ENCODE measurements around the gene PLXND1. TPM values are rescaled to one million over a fixed set of nuclear protein-coding genes. Genes with fewer than 3 reads are reported as not detected.

The PLXND1 gene
- total RNA-seq, 3 donors from 2014 or later = 4.8 to 6.2 (median 6.1) TPM

DNA sequence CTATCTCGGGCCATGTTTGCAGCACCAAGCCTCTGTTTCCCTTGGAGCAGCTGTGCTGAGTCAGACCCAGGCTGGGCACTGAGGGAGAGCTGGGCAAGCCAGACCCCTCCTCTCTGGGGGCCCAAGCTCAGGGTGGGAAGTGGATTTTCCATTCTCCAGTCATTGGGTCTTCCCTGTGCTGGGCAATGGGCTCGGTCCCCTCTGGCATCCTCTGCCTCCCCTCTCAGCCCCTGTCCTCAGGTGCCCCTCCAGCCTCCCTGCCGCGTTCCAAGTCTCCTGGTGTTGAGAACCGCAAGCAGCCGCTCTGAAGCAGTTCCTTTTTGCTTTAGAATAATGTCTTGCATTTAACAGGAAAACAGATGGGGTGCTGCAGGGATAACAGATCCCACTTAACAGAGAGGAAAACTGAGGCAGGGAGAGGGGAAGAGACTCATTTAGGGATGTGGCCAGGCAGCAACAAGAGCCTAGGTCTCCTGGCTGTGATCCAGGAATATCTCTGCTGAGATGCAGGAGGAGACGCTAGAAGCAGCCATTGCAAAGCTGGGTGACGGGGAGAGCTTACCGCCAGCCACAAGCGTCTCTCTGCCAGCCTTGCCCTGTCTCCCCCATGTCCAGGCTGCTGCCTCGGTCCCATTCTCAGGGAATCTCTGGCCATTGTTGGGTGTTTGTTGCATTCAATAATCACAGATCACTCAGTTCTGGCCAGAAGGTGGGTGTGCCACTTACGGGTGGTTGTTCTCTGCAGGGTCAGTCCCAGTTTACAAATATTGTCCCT is 76.9 kb downstream of the PLXND1 start:
- ATAC-seq (no peak), DNase-seq (no peak)
- H3K27me3 Mint-ChIP-seq (ENCODE audit: low read depth) = no peaks in the 10 kb centered on the region
- H3K4me3 Mint-ChIP-seq = no peak overlapping the region
- H3K4me1 Mint-ChIP-seq (ENCODE audit: low read depth) = no peaks in the 10 kb centered on the region
- no peaks in the 10 kb centered on the region for H3K9me3 Mint-ChIP-seq
- no peaks in the 10 kb centered on the region for H3K36me3 Mint-ChIP-seq (ENCODE audit: insufficient read depth)

DNA sequence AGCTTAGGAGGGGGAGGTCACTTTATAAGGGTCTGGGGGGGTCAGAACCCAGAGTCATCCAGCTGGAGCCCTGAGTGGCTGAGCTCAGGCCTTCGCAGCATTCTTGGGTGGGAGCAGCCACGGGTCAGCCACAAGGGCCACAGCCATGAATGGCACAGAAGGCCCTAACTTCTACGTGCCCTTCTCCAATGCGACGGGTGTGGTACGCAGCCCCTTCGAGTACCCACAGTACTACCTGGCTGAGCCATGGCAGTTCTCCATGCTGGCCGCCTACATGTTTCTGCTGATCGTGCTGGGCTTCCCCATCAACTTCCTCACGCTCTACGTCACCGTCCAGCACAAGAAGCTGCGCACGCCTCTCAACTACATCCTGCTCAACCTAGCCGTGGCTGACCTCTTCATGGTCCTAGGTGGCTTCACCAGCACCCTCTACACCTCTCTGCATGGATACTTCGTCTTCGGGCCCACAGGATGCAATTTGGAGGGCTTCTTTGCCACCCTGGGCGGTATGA is 77.8 kb downstream of the PLXND1 start, which contains the start of gene RHO:
Gene RHO, plus strand, starts transcription at position 51 of the 512 bp plus-strand sequence. Its CDS starts 95 bp downstream, at position 146.
- ATAC-seq = no peak
- Mint-ChIP-seq H3K4me3 (no peak within 1 kb of the TSS), H3K27me3 (ENCODE audit: low read depth) (no peaks in the 10 kb centered on the region), H3K36me3 (ENCODE audit: insufficient read depth) (no peaks in the 10 kb centered on the region), H3K4me1 (ENCODE audit: low read depth) (no peaks in the 10 kb centered on the region), H3K9me3 (no peaks in the 10 kb centered on the region)
- DNase-seq = no peak

DNA sequence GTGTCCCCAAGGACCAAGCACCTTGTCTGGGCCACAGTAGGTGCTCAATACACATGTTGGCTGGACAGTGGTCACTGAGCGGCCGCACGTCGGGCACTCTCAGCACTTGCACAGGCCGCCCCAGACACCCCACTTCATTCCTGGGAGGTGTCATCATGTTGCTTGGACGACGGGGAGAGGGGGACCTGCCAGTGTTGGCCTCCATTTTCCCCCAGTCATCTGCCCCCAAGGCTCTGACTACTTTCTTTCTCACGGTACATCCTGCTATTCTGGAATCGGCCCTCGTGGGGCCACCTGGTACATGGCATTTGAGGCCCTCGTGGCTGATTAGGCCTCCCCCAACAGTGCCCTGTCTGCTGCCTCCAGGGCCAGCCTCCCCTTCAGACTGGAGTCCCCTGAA is 79.2 kb downstream of the PLXND1 start:
- no peak overlapping the region for H3K4me3 Mint-ChIP-seq
- H3K36me3 Mint-ChIP-seq (ENCODE audit: insufficient read depth) = no peaks in the 10 kb centered on the region
- H3K9me3 Mint-ChIP-seq = no peaks in the 10 kb centered on the region
- ATAC-seq = no peak
- H3K4me1 Mint-ChIP-seq (ENCODE audit: low read depth) = no peaks in the 10 kb centered on the region
- no peak for DNase-seq
- no peaks in the 10 kb centered on the region for H3K27me3 Mint-ChIP-seq (ENCODE audit: low read depth)

DNA sequence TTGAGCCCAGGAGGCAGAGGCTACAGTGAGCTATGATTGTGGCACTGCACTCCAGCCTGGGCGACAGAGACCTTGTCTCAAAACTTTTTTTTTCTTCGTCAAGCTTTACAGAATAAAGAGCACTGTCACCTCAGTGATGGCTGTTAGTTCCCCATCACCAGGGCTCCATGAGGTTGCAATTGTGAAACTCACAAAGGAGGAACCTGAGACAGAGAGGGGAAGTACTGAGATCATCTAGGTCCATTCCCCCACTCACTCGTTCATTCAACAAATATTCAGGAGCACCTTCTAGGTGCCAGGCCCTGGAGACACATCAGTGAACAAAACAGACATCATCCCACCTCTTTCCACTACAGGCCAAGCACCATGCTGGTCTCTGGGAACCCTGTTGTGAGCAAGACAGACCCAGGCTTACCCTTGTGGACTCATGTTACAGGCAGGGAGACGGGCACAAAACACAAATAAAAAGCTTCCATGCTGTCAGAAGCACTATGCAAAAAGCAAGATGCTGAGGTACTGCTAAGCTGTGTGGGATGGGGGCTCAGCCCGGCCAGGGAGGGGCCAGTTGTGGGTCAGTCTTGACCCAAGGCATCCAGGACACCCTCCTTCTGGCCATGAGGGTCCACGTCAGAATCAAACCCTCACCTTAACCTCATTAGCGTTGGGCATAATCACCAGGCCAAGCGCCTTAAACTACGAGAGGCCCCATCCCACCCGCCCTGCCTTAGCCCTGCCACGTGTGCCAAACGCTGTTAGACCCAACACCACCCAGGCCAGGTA is 80.2 kb downstream of the PLXND1 start:
- Mint-ChIP-seq H3K9me3 (no peaks in the 10 kb centered on the region), H3K4me1 (ENCODE audit: low read depth) (no peaks in the 10 kb centered on the region), H3K36me3 (ENCODE audit: insufficient read depth) (no peaks in the 10 kb centered on the region), H3K4me3 (no peak overlapping the region), H3K27me3 (ENCODE audit: low read depth) (no peaks in the 10 kb centered on the region)
- DNase-seq (no peak), ATAC-seq (no peak)

DNA sequence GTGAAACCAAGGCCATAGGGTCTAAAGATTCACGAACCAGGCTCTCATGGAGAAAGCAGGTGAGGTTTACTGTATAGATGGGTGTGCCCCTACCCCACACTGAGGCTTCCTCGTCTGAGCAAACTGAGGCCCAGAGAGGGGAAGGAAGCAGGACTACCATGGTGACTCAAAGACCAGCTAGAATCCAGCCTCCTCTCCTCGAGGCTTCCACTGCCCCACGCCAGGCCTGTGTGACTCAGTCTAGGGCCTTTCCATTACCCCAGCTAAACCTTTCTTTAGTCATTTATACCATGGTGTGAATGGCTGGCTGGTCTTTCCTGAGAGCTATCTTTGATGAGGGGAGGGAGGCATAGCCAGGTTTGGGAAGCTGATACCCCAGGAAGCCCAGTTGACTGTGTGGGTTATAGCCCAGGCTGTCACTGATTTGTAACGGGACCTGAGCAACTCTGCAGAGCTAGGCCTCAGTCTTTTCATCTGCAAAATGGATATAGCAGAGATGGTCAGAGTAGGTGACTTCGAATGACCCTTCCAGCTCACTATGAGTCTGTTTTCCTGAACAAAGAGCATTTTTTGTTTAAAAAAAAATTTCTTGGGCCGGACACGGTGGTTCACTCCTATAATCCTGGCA is 81.0 kb downstream of the PLXND1 start:
- Mint-ChIP-seq H3K27me3 (ENCODE audit: low read depth) (no peaks in the 10 kb centered on the region), H3K9me3 (no peaks in the 10 kb centered on the region), H3K4me1 (ENCODE audit: low read depth) (no peaks in the 10 kb centered on the region), H3K4me3 (no peak overlapping the region), H3K36me3 (ENCODE audit: insufficient read depth) (no peaks in the 10 kb centered on the region)
- no peak for ATAC-seq
- no peak for DNase-seq

DNA sequence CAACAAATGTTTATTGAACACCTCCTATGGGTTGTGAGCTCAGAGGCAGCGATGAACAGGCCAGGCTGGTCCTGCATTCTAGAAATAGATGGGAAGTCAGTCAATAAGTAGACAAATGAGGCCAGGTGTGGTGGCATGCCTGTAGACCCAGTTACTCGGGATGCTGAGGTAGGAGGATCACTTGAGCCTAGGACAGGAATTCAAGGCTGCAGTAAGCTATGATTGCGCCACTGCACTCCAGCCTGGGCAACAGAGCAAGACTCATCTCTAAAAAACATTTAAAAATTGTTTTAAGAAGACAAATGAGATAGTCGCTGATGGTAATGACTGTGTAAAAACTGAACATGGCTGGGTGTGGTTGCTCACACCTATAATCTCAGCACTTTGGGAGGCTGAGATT is 82.4 kb downstream of the PLXND1 start:
- no peak overlapping the region for H3K4me3 Mint-ChIP-seq
- ATAC-seq = no peak
- peaks cover 3% of the 10 kb centered on the region for H3K36me3 Mint-ChIP-seq (ENCODE audit: insufficient read depth)
- H3K9me3 Mint-ChIP-seq = no peaks in the 10 kb centered on the region
- H3K27me3 Mint-ChIP-seq (ENCODE audit: low read depth) = no peaks in the 10 kb centered on the region
- DNase-seq = no peak
- H3K4me1 Mint-ChIP-seq (ENCODE audit: low read depth) = no peaks in the 10 kb centered on the region

DNA sequence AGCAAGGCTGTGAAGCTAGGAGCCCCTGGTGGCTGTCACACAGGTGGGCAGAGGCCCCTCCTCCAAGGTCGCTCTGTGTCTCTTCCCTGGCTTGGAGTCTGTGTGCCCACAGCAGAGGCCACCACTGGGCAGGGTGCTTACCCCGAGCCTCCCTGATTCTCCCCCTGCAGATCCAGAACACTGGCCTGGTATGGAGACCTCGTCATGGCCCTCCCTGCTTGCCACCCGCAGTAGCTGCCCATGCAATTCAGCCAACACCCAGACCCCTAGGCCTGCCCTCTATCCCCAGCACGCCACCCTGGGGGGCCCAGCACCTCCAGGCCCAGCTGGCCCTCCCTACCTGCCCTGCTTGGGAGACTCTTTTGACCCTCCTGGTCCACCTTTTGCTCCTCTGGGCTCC is 83.5 kb downstream of the PLXND1 start:
- Mint-ChIP-seq H3K27me3 (ENCODE audit: low read depth) (no peaks in the 10 kb centered on the region), H3K36me3 (ENCODE audit: insufficient read depth) (peaks cover 6% of the 10 kb centered on the region), H3K9me3 (no peaks in the 10 kb centered on the region), H3K4me1 (ENCODE audit: low read depth) (no peaks in the 10 kb centered on the region), H3K4me3 (no peak overlapping the region)
- DNase-seq (no peak), ATAC-seq (no peak)

DNA sequence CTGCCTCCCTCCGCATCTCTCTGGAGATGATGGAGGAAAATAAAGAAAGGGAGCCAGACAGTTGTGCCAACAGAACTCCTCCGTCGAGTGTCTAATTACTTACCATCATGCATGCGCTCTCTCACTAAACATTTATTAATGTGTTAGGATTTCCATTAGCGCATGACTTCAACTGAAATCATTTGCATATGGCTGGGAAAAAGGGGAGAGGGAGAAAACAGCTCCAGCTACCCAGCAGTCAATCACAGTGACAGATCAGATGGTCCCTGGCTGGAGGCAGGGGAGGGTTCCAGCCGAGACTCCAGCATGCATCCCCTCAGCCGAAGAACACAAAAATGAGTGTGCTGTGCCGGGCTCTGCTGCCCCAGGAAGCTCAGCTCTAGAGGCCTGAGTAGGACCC is 84.9 kb downstream of the PLXND1 start:
- H3K9me3 Mint-ChIP-seq = no peaks in the 10 kb centered on the region
- no peaks in the 10 kb centered on the region for H3K27me3 Mint-ChIP-seq (ENCODE audit: low read depth)
- H3K4me1 Mint-ChIP-seq (ENCODE audit: low read depth) = no peaks in the 10 kb centered on the region
- ATAC-seq (no peak), DNase-seq (no peak)
- no peak overlapping the region for H3K4me3 Mint-ChIP-seq
- peaks cover 11% of the 10 kb centered on the region for H3K36me3 Mint-ChIP-seq (ENCODE audit: insufficient read depth)

DNA sequence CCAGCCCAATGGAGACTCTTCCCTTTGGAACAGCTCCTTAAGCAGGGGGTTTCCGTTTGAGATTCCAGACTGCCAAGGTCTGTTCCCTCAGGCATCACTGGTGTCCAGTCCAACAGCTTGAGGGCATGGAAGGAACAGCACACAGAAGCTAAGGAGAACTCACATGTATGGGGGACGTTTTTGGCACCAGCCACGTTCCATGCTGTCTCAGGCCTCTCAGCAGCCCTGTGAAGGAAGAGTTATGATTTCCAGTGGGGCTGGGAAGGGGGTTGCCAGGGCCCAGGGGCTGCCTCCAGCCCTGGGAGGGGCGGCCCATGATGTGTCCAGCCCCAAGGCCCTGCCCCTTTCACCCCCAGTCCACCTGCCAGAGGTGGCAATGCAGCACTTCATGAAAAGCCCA is 85.5 kb downstream of the PLXND1 start:
- DNase-seq (no peak), ATAC-seq (no peak)
- peaks cover 11% of the 10 kb centered on the region for H3K36me3 Mint-ChIP-seq (ENCODE audit: insufficient read depth)
- H3K27me3 Mint-ChIP-seq (ENCODE audit: low read depth) = no peaks in the 10 kb centered on the region
- H3K9me3 Mint-ChIP-seq = no peaks in the 10 kb centered on the region
- H3K4me1 Mint-ChIP-seq (ENCODE audit: low read depth) = no peaks in the 10 kb centered on the region
- no peak overlapping the region for H3K4me3 Mint-ChIP-seq

DNA sequence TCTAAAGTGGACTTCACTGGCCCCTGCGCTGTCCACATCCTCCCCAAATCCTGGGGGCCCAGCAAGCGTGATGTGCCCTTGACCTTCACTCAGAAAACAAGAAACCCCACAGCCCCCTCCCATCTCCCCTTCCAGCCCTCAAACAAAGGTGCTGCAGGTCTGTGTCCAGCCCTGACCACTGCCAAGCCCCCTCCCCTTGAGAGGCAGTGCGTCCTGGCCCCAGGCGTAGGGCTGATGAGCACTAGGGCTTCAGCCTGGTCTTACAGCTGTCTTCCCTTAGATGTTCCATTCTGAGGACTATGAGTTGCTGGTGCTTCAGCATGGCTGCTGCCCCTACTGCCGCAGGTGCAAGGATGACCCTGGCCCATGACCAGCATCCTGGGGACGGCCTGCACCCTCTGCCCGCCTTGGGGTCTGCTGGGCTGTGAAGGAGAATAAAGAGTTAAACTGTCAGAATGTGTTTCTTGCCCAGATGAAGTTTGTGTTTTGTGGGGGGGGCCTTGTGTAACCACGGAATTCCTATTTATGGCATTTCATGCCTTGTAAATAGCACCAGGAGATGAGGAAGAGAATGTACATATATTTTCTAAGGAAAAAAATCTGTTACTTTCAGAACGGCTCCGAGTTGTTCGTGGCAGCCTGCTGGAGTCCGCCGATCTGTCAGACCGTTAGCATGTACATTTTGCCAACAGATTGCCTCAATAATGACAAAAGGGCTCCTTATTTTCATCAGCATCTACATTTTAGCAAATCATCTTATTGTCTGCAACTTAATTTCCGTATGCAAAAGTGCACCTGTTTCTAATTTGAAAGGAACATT is 86.4 kb downstream of the PLXND1 start:
- no peaks in the 10 kb centered on the region for H3K4me1 Mint-ChIP-seq (ENCODE audit: low read depth)
- H3K4me3 Mint-ChIP-seq = no peak overlapping the region
- DNase-seq = no peak
- H3K27me3 Mint-ChIP-seq (ENCODE audit: low read depth) = no peaks in the 10 kb centered on the region
- no peaks in the 10 kb centered on the region for H3K9me3 Mint-ChIP-seq
- ATAC-seq = no peak
- peaks cover 13% of the 10 kb centered on the region for H3K36me3 Mint-ChIP-seq (ENCODE audit: insufficient read depth)

DNA sequence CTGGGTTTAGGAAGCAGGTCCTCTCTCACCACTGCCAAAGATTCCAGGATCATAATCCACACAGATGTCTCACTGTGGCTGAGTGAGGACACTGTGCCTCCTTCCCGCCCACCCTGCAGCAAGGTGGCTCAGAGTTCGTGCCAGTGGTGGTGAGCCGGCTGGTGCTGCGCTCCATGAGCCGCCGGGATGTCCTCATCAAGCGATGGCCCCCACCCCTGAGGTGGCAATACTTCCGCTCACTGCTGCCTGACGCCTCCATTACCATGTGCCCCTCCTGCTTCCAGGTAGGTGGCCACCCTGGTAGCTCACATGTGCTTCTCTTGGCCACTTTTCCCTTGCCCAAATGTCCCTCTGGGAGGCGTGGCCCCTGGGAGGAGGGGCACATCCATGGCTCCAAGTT is 87.0 kb downstream of the PLXND1 start:
- no peak for ATAC-seq
- Mint-ChIP-seq H3K9me3 (no peaks in the 10 kb centered on the region), H3K27me3 (ENCODE audit: low read depth) (no peaks in the 10 kb centered on the region), H3K4me1 (ENCODE audit: low read depth) (no peaks in the 10 kb centered on the region), H3K36me3 (ENCODE audit: insufficient read depth) (peaks cover 13% of the 10 kb centered on the region), H3K4me3 (no peak overlapping the region)
- no peak for DNase-seq

DNA sequence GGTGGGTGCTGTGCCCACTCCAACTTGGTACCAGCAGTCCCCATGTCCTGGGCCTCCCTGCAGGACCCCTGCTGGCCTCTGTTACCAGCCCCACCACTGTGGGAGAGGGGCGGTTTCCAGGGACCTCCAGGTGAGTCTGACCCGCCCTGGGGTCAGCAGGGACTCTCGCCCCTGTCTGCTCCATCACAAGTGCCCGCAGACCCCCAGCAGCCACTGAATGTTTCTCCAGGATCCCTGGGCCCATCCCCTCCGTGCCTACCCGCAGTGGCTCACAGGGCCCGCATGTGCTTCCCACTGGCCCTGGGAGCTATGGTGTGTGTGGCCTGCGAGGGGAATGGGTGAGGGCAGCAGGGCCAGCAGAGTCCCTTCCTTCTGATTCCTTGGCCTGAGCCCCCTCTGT is 87.9 kb downstream of the PLXND1 start:
- DNase-seq (no peak), ATAC-seq (no peak)
- no peak overlapping the region for H3K4me3 Mint-ChIP-seq
- H3K4me1 Mint-ChIP-seq (ENCODE audit: low read depth) = no peaks in the 10 kb centered on the region
- peaks cover 13% of the 10 kb centered on the region for H3K36me3 Mint-ChIP-seq (ENCODE audit: insufficient read depth)
- H3K27me3 Mint-ChIP-seq (ENCODE audit: low read depth) = no peaks in the 10 kb centered on the region
- H3K9me3 Mint-ChIP-seq = no peaks in the 10 kb centered on the region

DNA sequence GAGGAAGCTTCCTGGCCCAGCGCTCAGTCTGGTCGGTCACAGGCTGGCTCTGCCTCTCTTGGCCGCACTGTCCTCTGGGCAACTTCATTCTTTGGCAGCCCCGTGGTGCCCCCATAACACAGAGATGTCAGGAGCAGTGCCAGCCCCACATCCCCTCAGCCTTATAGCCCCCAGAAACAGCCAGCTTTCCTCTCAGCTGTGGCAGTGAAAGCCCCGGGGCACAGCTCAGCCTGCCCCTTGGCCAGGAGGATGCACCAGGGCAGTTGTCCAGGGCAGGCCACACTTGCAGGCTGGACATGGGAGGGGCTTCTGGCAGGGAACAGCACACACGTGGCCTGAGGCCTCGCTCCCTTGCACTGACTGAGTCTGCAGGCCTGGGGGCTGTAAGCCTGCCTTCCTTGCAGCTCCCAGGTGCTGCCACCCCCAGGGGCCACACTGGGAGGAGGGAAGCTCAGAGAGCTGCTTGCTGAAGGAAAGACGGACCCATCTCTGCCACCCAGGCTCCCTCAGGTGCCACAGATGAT is 88.4 kb downstream of the PLXND1 start:
- Mint-ChIP-seq H3K4me3 (no peak overlapping the region), H3K9me3 (no peaks in the 10 kb centered on the region), H3K36me3 (ENCODE audit: insufficient read depth) (peaks cover 13% of the 10 kb centered on the region), H3K4me1 (ENCODE audit: low read depth) (no peaks in the 10 kb centered on the region), H3K27me3 (ENCODE audit: low read depth) (no peaks in the 10 kb centered on the region)
- DNase-seq (no peak), ATAC-seq (no peak)

DNA sequence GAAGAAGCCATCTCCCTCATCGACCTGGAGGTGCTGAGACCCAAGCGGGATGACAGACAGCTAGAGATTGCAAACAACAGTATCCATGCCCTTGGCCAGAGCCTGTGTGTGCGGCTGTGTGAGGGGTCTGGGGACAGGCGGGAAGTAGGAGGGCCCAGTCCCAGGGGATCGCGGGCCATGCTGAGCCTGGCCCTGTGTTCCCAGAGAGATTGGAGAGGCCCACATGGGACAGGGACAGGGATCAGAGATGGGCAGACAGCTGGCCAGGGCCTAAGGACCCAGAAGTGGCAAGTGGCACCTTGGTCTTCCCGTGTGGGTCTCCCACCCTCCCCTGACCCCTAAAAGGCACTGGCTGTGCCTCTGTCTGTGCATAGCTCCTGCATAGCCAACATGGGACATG is 89.0 kb downstream of the PLXND1 start:
- ATAC-seq (no peak), DNase-seq (no peak)
- H3K27me3 Mint-ChIP-seq (ENCODE audit: low read depth) = no peaks in the 10 kb centered on the region
- no peak overlapping the region for H3K4me3 Mint-ChIP-seq
- H3K9me3 Mint-ChIP-seq = no peaks in the 10 kb centered on the region
- H3K4me1 Mint-ChIP-seq (ENCODE audit: low read depth) = no peaks in the 10 kb centered on the region
- H3K36me3 Mint-ChIP-seq (ENCODE audit: insufficient read depth) = peaks cover 13% of the 10 kb centered on the region

All from activated T-cell treated with anti-CD3 and anti-CD28 coated beads, Interleukin-2, amount 50 U/mL, for 4 hours (primary cell).